ENCODE measurements around the gene PTPRJ.

- TF ChIP-seq, protein P1, sequence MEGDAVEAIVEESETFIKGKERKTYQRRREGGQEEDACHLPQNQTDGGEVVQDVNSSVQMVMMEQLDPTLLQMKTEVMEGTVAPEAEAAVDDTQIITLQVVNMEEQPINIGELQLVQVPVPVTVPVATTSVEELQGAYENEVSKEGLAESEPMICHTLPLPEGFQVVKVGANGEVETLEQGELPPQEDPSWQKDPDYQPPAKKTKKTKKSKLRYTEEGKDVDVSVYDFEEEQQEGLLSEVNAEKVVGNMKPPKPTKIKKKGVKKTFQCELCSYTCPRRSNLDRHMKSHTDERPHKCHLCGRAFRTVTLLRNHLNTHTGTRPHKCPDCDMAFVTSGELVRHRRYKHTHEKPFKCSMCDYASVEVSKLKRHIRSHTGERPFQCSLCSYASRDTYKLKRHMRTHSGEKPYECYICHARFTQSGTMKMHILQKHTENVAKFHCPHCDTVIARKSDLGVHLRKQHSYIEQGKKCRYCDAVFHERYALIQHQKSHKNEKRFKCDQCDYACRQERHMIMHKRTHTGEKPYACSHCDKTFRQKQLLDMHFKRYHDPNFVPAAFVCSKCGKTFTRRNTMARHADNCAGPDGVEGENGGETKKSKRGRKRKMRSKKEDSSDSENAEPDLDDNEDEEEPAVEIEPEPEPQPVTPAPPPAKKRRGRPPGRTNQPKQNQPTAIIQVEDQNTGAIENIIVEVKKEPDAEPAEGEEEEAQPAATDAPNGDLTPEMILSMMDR (IDR thresholded peaks at IDR 0.05; ENCODE audit: poor library complexity, severe bottlenecking) = no peak
- TF ChIP-seq EZH2 (IDR thresholded peaks at IDR 0.05; ENCODE audit: borderline replicate concordance, insufficient read depth, low read length, poor library complexity, severe bottlenecking) (no peak), TAF1 (IDR thresholded peaks at IDR 0.05; ENCODE audit: low read depth) (no peak), POLR2AphosphoS5 (IDR thresholded peaks at IDR 0.05) (no peak), MXI1 (conservative IDR thresholded peaks at IDR 0.05; ENCODE audit: poor library complexity, severe bottlenecking) (no peak), RAD21 (conservative IDR thresholded peaks at IDR 0.05) (no peak), SMC3 (conservative IDR thresholded peaks at IDR 0.05; ENCODE audit: poor library complexity) (no peak), EP300 (conservative IDR thresholded peaks at IDR 0.05; ENCODE audit: poor library complexity, severe bottlenecking) (no peak)
Measured at GRCh38 chr11:47983464-47984397, 3.4 kb downstream of the PTPRJ start.
